Right cardiac atrium (tissue), 5 donors: Measurements from ENCODE around the gene CCDC92. TPM values are rescaled to one million over a fixed set of nuclear protein-coding genes. Genes with fewer than 3 reads are reported as not detected.

Experiments
- ATAC-seq, 2 donors: fragments of 200-7000 bp; cut with Tn5 transposase; one replicate each; pipeline versions ENCODE4 v1.8.0 to v1.9.1; 2020; ENCODE audit warnings: moderate library complexity in 2 of 2, mild to moderate bottlenecking in 1 of 2
- DNase-seq, 3 donors: peaks; one replicate each; pipeline ENCODE4 v3.0.0-alpha.2; 2020
- H3K27ac ChIP-seq: one replicate; pipeline ENCODE4 v1.5.1; 2013; ENCODE audit warnings: mild to moderate bottlenecking, low read length, control low read depth, moderate library complexity
- H3K27me3 ChIP-seq: one replicate; pipeline ENCODE4 v1.6.1; 2013; ENCODE audit not compliant: control insufficient read depth, insufficient read depth
- H3K4me1 ChIP-seq: one replicate; pipeline ENCODE4 v1.6.1; 2013; ENCODE audit warnings: low read length; ENCODE audit not compliant: control insufficient read depth, insufficient read depth
- H3K4me3 ChIP-seq: one replicate; pipeline ENCODE4 v1.5.1; 2013; ENCODE audit warnings: low read length, control low read depth
- H3K9me3 ChIP-seq: one replicate; pipeline ENCODE4 v1.6.1; 2013; ENCODE audit warnings: low read length; ENCODE audit not compliant: control insufficient read depth
- WGBS: extraction: QIAGEN DNeasy Blood & Tissue Kit; methylation state at CpG from one replicate; pipeline ENCODE4 v1.1.7; 2013; 5-methylcytosine and 5-hydroxymethylcytosine counted together
- intact Hi-C, 4 donors: fragments of 100-400 bp; cut with DNase I; formaldehyde crosslinking; loops; one replicate each; pipeline versions ENCODE4 v1.11.0 to v1.14.0; 2022 to 2023
- polyA plus RNA-seq: library from polyadenylated mRNA; stranded (reverse); fragments of 200-250 nt; gene quantifications from one replicate; pipeline ENCODE4 v1.2.3, GENCODE V29; 2013
- total RNA-seq, 4 donors: library from RNA; stranded (reverse); fragmentation: NEBNext Ultra II Directional; extraction: Animal tissue kit (Norgen Biotek cat#: 25700); gene quantifications; one replicate each; pipeline ENCODE4 v1.2.1, GENCODE V29; 2021
- donor health status: healthy with polysubstance abuse.
- donor health status: DM: no; HTN: yes; CAD: no.
- donor health status: DM: no; HTN: no; CAD: no.
- donor health status: DM: no; HTN: yes; CAD: no; lungs with severe emphysema.
- donor health status: DM: yes; HTN: yes; CAD: no.

Gene CCDC92
- total and polyA plus RNA-seq, 5 donors, result 47.5 to 80.0 (median 53.0) TPM

- WGBS, result 26% methylated on average over 9 of the region's 9 CpGs
- DNase-seq (peak in 2 of 3 donors; percentile 37 to 58), ATAC-seq (peak in 1 of 2 donors; percentile 50)
- no peak overlapping the region for H3K4me3 ChIP-seq
- H3K9me3 ChIP-seq, result no peaks in the 10 kb centered on the region
- no peaks in the 10 kb centered on the region for H3K4me1 ChIP-seq
- intact Hi-C loops, result loop anchor here (5.0 to 10.0 kb wide), 3 partner anchors 77 to 129 kb away; no protein-coding TSS in a partner anchor
- no peak overlapping the region for H3K27ac ChIP-seq
- H3K27me3 ChIP-seq, result no peaks in the 10 kb centered on the region
Measured at GRCh38 chr12:123905319-123905925, 67.2 kb downstream of the CCDC92 start.

- 80% methylated on average over 22 of the region's 22 CpGs for WGBS
- DNase-seq (no peak), ATAC-seq (no peak)
- Histone ChIP-seq H3K27ac (no peak overlapping the region), H3K4me3 (no peak overlapping the region), H3K27me3 (no peaks in the 10 kb centered on the region), H3K9me3 (no peaks in the 10 kb centered on the region), H3K4me1 (no peaks in the 10 kb centered on the region)
- intact Hi-C loops, result loop anchor here in 3 of 4 donors (10.0 kb wide), 2 partner anchors 81 to 131 kb away; no protein-coding TSS in a partner anchor
Measured at GRCh38 chr12:123903301-123904065, 69.1 kb downstream of the CCDC92 start.

GRCh38 chr12:123902821-123903220, 69.8 kb downstream of the CCDC92 start:
- 93% methylated on average over 13 of the region's 13 CpGs for WGBS
- Histone ChIP-seq H3K9me3 (no peaks in the 10 kb centered on the region), H3K27me3 (no peaks in the 10 kb centered on the region), H3K4me1 (no peaks in the 10 kb centered on the region), H3K4me3 (no peak overlapping the region), H3K27ac (no peak overlapping the region)
- no peak for DNase-seq
- intact Hi-C loops, result loop anchor here in 3 of 4 donors (10.0 kb wide), 2 partner anchors 82 to 132 kb away; no protein-coding TSS in a partner anchor
- no peak for ATAC-seq

GRCh38 chr12:123900871-123901376, 71.7 kb downstream of the CCDC92 start:
- H3K27me3 ChIP-seq, result no peaks in the 10 kb centered on the region
- WGBS, result 43% methylated on average over 9 of the region's 9 CpGs
- intact Hi-C loops, result loop anchor here in 3 of 4 donors (10.0 kb wide), 2 partner anchors 84 to 134 kb away; no protein-coding TSS in a partner anchor
- DNase-seq (no peak), ATAC-seq (no peak)
- no peak overlapping the region for H3K27ac ChIP-seq
- H3K4me1 ChIP-seq, result no peaks in the 10 kb centered on the region
- no peaks in the 10 kb centered on the region for H3K9me3 ChIP-seq
- H3K4me3 ChIP-seq, result no peak overlapping the region

- Histone ChIP-seq H3K9me3 (no peaks in the 10 kb centered on the region), H3K27me3 (no peaks in the 10 kb centered on the region), H3K27ac (no peak overlapping the region), H3K4me3 (no peak overlapping the region), H3K4me1 (no peaks in the 10 kb centered on the region)
- intact Hi-C loops, result no loop called here
- ATAC-seq (no peak), DNase-seq (no peak)
- WGBS, result 65% methylated on average over 9 of the region's 9 CpGs
Measured at GRCh38 chr12:123899368-123899767, 73.3 kb downstream of the CCDC92 start.

- intact Hi-C loops, result no loop called here
- 84% methylated on average over 18 of the region's 18 CpGs for WGBS
- Histone ChIP-seq H3K4me1 (no peaks in the 10 kb centered on the region), H3K27ac (no peak overlapping the region), H3K4me3 (no peak overlapping the region), H3K27me3 (no peaks in the 10 kb centered on the region), H3K9me3 (no peaks in the 10 kb centered on the region)
- DNase-seq (no peak), ATAC-seq (no peak)
Measured at GRCh38 chr12:123898673-123899072, 74.0 kb downstream of the CCDC92 start.

- no peaks in the 10 kb centered on the region for H3K9me3 ChIP-seq
- DNase-seq, result no peak
- H3K4me3 ChIP-seq, result no peak overlapping the region
- H3K27me3 ChIP-seq, result no peaks in the 10 kb centered on the region
- intact Hi-C loops, result no loop called here
- ATAC-seq, result no peak
- WGBS, result 86% methylated on average over 5 of the region's 5 CpGs
- no peak overlapping the region for H3K27ac ChIP-seq
- no peaks in the 10 kb centered on the region for H3K4me1 ChIP-seq
Measured at GRCh38 chr12:123897221-123897620, 75.4 kb downstream of the CCDC92 start.

- Histone ChIP-seq H3K9me3 (no peaks in the 10 kb centered on the region), H3K27ac (no peak overlapping the region), H3K4me1 (no peaks in the 10 kb centered on the region), H3K27me3 (no peaks in the 10 kb centered on the region), H3K4me3 (no peak overlapping the region)
- 54% methylated on average over 8 of the region's 8 CpGs for WGBS
- intact Hi-C loops, result no loop called here
- no peak for DNase-seq
- no peak for ATAC-seq
Measured at GRCh38 chr12:123896767-123897166, 75.9 kb downstream of the CCDC92 start.

- ATAC-seq (no peak), DNase-seq (no peak)
- WGBS, result 84% methylated on average over 8 of the region's 8 CpGs
- no peaks in the 10 kb centered on the region for H3K9me3 ChIP-seq
- H3K27me3 ChIP-seq, result no peaks in the 10 kb centered on the region
- H3K4me1 ChIP-seq, result no peaks in the 10 kb centered on the region
- no peak overlapping the region for H3K4me3 ChIP-seq
- intact Hi-C loops, result no loop called here
- no peak overlapping the region for H3K27ac ChIP-seq
Measured at GRCh38 chr12:123895451-123895850, 77.2 kb downstream of the CCDC92 start.

- WGBS, result 73% methylated on average over 4 of the region's 4 CpGs
- Histone ChIP-seq H3K9me3 (no peaks in the 10 kb centered on the region), H3K4me1 (no peaks in the 10 kb centered on the region), H3K27ac (no peak overlapping the region), H3K4me3 (no peak overlapping the region), H3K27me3 (no peaks in the 10 kb centered on the region)
- ATAC-seq (no peak), DNase-seq (no peak)
- intact Hi-C loops, result no loop called here
Measured at GRCh38 chr12:123894823-123895345, 77.7 kb downstream of the CCDC92 start.

GRCh38 chr12:123893276-123893675, 79.4 kb downstream of the CCDC92 start:
- DNase-seq (no peak), ATAC-seq (no peak)
- Histone ChIP-seq H3K4me1 (no peaks in the 10 kb centered on the region), H3K4me3 (no peak overlapping the region), H3K9me3 (no peaks in the 10 kb centered on the region), H3K27me3 (no peaks in the 10 kb centered on the region), H3K27ac (no peak overlapping the region)
- intact Hi-C loops, result no loop called here
- 77% methylated on average over 9 of the region's 9 CpGs for WGBS
